HK-2 (cell line): ENCODE results near the gene ANKRD9.
"Not testable (repeated sequence)": the region's sequence is repeated elsewhere in the genome, so short reads cannot be mapped to it uniquely, and the experiment has no call there.

Source experiments
- DNase-seq: peaks from one replicate; pipeline ENCODE4 v3.0.0-alpha.2; 2018; ENCODE audit not compliant: unreplicated experiment

ANKRD9 gene

DNA sequence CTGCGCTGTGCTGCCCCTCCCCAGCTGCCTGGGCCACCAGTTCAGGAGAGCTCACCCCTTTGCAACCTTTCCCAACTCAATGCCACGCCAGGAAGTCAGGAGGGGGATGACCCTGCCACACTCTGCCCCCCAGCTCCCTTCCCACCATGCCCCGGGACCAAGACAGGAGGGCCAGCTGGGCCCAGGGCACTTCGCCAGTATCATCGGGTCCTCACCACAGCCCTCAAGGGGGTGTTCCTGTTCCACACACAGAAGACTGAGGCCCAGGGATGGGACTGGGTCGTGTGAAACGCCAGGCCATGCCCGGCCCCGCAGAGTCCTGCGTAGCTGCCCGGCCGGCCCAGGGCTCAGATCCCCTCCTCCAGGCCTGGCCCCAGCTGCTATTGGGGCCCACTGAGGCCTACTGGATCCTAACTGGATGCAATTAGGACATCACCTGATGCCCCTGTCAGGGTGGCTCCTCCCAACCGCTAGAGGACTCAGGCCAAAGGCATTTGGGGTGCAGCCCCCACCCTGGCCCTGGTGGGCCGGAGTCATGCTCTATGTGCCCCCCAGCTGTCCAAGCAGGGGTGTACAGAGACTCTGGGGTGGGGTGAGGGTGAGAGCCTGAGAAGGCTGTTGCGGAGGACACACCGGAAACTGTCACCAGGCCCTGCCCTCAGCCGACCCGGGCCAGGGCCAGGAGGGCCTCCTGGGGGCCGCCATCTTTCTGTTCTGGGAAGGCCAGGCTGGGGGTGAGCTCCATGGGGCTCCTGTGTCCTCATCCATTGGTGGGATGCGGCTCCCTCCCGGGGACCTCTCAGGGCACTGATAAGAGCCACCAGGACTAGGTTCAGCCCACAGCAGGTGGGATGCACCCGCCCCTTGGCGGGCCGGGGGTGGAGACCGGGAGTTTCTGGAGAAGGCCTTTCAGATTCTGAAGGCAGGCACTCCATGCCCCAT, 29.3 kb upstream of the ANKRD9 start:
- DNase-seq, result no peak

DNA sequence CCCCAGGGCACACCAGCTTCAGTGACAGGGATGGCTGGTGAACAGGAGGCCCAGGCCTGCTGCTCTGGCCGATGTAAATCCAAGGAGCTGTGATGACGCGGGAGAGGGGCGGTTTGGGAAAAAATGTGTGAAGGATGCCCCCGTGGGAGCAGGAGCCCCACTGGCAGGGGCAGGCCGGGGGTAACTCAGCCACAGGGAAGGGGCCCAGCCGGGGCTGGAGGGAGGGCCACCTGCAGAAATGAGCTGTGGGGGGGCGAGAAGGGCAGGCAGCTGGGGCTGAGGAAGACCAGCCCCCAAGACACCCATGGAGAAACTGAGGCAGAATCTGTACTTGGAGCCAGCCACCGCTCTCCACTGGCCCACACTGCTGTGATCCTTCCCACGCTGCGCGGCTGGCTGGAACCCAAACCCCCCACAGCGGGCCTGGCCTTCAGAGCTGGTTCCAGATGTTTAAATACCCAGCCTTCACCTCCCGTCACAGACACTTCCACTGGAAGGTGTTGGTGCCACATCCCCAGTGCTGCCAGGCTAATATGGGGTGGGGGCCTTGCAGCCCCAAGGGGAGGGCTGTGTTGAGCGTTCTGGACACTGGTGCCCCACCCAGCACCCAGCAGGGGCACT, 28.5 kb upstream of the ANKRD9 start:
- DNase-seq, result no peak

DNA sequence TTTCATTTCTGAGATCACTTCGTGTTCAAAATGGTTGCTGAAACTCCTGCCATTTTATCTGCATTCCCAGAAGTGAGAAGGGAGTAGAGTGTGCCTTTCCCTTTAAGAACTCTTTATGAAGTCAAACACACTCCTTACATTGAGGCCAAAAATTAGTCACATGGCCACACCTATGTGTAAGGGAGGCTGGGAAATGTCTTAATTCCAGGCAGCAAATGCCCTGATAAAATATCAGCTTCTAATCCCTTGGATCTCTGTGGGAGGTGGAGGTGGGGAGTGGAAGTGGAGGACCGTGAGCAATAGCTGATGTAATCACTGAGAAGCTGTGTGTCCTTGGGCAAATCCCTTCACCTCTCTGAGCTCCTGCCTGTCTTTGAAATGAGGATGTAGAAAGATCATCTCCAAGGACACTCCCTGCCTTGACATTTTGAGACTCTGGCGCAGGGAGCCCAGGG, 22.7 kb upstream of the ANKRD9 start:
- no peak for DNase-seq

DNA sequence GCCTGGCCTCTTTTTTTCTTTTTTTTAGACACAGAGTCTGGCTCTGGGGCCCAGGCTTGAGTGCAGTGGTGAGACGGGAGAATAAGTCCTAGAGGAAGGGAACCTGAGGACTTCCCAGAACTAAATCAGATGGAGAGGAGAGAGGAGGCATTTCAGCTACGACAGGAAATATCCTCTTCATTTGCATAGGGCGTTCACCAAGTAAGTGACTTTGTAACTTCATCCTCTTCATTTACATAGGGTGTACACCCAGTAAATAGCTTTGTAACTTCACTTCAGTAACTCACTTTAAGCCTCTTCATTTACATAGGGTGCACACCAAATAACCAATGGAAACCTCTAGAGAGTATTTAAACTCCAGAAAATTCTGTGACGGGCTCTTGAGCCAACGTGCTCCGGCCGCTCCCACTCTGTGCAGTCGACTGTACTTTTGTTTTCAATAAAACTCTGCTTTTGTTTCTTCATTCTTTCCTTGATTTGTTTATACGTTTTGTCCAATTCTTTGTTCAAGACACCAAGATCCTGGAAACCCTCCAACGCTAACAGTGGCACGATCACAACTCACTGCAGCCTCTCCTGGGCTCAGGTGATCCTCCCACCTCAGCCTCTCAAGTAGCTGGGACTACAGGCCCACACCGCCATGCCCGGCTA, 21.4 kb upstream of the ANKRD9 start:
- DNase-seq, result no peak

DNA sequence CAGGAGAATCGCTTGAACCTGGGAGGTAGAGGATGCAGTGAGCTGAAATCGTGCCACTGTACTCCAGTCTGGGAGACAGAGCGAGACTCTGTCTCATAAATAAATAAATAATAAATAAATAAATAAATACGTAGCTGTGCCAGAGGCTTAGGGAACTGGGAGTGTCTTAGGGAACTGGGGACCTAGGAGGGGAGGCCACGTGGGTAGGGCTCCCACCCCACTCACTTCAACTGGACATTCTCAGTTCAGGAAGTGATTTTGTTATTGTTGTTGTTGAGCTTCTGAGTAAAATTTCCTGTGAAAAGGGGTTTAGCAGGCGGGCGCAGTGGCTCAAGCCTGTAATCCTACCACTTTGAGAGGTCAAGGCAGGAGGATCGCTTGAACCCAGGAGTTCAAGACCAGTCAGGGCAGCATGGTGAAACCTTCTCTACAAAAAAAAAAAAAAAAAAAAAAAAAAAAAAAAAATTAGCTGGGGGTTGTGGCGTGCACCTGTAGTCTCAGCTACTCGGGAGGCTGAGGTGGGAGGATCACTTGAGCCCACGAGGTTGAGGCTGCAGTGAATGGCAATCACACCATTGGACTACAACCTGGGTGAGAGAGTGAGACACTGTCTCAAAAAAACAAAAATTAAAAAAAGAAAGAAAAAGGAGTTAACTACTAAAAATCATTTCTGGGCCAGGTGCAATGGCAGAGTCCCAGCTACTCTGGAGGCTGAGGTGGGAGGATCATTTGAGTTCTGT, 19.0 kb upstream of the ANKRD9 start:
- no peak for DNase-seq

DNA sequence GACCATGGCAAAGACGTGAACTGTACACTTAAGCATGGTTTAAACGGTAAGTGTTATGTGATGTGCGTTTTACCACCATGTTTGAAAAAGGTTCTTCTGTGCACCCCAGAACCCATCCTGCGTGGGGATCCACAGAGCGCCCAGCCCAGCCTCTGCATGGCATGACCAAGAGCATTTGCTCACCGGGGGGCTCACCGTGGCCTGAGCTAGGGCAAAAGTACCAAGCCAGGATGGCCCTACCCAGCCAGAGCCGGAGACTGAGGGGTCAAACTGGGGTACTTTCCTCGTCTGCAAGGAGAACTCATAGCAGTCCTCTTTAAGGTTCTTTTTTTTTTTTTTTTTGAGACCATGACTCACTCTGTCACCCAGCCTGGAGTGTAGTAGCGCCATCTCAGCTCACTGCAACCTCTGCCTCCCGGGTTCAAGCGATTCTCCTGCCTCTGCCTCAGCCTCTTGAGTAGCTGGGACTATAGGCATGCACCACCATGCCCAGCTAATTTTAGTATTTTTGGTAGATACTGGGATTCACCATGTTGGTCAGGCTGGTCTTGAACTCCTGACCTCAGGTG, 16.4 kb upstream of the ANKRD9 start:
- DNase-seq, result no peak

DNA sequence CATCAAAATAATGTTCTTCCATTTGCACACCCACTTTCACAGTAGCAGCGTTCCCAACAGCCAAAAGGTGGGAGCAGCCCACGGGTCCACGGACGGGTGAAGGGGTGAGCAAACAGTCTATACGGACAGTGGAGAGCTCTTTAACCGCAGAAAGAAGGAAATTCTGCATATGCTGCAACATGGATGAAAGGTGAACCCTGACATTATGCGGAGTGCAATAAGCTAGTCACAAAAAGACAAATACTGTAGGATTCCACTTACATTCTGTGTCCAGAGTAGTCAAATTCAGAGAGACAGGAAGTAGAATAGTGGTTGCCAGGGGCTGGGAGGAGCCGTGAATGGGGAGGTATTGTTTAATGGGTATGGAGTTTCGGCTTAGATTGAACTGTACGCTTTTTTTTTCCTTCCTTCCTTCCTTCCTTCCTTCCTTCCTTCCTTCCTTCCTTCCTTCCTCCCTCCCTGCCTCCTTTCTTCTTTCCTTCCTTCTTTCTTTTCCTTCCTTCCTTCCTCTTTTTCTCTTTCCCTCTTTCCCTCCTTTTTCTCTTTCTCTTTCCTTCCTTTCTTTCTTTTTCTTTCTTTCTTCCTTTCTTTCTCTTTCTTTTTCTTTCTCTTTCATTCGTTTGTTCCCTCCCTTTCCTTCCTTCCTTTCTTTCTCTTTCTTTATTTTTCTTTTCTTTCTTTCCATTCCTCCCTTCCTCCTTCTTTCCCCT, 15.8 kb upstream of the ANKRD9 start:
- peak; percentile 47 for DNase-seq

DNA sequence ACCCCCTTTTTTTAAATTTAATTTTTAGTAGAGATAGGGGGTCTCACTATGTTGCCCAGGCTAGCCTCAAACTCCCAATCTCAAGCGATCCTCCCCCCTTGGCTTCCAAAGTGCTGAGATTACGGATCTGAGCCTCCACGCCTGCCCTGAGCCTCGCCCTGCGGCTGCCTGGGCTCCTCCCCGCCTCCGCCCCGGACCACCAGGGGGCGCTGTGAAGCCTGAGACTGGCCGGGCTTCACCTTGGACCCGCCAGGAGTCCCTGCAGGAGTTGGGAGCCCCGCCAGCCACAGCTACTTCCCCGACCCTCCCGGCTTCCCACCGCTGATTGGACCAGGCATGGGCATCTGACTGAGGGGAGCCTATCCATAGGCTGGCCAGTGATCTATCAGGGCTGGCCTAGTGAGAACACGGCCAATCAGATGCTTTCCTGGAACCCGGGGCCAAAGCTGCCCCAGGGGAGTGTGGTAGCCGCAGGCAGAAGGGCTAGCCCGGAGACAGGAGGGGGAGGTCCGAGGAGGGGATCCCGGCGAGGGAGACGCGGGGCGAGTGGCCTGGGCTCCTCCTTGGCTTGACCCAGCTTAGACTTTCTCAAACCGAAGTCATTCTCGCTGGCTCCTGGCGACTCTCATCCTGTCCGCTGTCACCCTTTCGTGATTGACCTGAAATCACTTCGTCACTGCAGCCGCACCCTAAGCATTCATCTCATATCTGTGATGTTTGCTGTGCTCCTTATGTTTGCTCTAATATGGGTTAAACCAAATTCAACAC, 15.1 kb upstream of the ANKRD9 start:
- peak; percentile 100 for DNase-seq

DNA sequence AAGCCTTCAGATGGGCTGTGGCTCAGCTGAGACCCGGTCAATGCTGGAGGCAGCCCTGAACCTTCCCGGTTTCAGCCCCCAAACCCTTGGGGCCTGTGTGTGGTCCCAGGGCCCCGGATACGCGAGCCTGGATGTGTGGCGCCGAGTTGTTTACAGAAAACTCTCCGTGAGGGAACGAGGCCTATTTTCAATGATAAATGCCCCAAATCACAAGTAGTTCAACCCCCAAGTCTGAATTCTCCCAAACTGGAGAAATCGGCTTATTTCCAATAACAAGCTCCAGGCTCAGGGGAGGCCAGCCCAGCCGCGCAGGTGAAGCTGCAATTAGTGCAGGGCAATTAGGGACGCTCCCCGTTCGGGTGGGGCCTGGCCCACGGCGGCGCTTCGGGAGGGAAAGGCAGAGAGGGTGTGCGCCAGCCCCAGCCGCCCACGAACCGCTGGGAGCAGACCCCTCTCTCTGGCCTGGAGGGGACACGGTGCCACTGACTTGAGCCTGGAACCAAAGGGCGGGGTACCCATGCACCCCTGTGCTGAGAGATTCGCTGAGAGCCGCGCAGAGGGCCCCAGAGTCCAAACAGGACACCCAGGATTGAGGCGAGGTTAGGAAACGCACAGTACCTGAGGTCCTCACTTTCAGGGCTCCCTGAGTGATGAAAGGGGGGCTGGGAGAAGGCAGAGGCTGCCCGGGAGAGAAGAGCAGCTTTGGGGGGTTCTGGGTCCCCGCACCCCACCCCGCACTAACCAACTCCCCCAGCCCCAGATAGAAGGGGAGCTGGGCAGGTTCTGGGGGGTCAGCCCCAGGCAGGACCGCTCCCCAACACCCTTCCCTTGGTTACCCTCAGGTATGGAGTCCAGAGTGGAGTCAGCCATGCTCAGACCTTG, 14.2 kb upstream of the ANKRD9 start:
- DNase-seq, result no peak

DNA sequence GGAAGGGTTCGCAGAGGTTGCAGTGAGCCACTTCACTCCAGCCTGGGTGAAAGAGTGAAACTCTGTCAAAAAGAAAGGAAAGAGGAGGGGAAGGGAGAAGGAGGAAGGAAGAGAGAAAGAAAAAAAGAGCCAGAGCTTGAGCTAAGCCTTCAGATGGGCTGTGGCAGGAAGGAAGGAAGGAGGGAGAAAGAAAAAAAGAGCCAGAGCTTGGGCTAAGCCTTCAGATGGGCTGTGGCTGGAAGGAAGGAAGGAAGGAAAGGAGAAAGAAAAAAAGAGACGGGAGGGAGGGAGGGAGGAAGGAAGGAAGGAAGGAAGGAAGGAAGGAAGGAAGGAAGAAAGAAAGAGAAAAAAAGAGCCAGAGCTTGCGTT, 13.6 kb upstream of the ANKRD9 start:
- DNase-seq, result no peak

DNA sequence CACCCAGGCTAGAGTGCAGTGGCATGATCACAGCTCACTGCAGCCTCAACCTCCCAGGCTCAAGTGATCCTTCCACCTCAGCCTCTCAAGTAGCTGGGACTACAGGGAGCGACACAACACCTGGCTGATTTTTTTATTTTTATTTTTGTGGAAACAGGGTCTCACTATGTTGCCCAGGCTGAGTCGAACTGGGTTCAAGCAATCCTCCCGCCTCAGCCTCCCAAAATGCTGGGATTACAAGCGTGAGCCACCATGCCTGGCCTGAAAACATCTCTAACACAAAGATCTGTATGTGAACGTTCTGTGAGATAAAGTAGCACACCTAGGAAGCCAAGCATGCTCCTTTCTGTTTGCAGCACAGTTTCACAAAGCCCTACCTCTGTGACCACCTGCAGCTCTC, 10.1 kb upstream of the ANKRD9 start:
- DNase-seq, result not testable (repeated sequence)

DNA sequence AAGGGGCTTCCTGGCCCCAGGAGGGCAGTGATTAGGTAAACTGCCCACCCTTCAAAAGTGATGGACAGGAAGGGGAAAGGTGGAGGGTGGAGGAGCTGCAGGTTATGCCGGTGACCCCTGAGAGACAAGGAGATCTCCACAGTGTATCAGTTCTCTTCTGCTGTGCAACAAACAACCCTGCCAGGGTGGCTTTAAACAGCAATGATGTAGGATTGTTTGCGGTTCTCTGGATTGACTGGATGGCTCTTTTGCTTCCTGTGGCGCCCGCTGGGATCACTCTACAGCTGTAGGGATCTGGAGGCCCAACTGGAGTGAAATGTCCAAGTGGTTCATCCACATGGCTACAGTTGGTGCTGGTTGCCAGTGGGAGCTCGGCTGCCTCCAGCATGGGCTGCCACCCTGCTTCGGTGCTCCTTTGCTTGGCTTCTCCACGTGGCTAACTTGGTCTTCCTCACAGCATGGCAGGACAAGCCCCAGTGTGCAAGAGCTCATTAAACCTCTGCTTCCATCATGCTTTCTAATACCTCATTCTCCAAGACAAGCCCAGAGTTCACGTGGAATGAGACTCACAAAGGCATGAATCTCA, 8.6 kb upstream of the ANKRD9 start:
- DNase-seq, result no peak

DNA sequence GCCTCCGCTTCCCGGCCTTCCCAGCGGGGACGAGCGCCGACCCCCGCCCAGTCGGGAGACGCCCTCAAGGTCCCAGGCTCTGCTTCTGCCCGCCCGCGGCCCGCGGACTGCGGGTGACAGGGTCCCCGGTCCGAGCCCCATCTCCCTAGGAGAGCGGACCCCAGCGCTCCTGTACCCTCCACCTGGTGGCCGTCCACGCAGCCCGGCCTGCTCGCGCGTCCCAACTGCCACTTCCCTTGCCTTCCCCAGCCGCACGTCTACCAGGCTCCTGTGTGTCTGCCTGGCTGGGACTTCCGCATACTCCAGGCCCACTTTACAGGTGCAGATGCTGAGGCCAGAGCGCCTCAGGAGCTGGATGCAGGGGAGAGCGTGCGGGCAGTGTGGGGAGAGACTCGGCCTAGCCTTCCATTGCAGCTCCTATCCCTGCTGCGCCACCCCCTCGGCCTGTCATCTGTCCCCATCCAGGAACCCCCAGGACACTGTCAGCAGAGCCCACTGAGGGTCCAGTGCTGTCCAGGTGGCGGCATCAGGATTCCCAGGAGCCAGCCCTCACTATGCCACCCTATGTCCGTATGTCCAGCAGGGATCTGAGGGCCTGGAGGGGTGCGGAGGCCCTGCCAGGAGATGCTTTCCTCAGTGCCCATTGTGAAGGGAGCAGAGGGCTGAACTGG, 8.0 kb upstream of the ANKRD9 start:
- DNase-seq, result no peak

DNA sequence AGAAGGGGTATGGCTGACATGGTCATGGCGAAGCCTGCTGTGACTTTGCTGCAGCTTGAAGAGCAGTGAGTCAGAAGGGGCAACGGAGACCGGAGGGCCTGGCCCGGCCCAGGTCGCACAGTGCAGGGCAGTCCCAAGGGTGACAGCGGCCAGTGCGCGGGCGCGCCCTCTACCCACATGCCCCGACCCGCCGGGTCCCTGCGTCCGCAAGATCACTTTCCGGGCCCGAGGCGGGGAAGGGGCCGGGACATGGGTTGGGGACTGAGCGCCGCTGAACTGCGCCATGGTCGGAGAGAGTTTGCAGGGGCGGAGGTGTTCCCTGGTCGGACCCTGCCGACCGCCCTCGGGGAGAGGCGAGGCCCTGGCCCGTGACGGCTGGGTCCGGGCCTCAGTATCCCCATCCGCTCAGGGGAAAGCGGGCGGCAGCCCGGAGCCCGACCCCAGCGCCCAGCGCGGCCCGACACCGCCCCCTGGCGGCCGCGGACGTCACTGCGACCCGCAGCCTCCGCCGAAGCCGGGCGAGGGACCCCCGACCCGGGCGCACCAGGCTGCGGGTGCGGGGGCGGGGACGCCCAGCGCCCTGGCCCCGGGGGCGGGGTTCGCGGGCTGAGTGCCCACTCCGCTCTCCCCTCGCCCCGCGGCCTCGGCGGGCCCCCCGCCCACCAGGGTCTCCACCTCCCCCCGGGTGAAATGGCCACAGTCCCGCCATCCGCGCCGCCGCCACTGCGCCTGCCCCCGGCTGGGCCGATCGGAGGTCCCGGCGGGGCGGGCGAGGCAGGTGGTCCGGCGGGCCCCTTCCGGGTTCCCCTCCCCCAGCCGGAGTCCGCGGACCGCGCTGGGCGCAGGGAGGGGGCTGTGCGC, 7.2 kb upstream of the ANKRD9 start:
- peak; percentile 67 for DNase-seq

DNA sequence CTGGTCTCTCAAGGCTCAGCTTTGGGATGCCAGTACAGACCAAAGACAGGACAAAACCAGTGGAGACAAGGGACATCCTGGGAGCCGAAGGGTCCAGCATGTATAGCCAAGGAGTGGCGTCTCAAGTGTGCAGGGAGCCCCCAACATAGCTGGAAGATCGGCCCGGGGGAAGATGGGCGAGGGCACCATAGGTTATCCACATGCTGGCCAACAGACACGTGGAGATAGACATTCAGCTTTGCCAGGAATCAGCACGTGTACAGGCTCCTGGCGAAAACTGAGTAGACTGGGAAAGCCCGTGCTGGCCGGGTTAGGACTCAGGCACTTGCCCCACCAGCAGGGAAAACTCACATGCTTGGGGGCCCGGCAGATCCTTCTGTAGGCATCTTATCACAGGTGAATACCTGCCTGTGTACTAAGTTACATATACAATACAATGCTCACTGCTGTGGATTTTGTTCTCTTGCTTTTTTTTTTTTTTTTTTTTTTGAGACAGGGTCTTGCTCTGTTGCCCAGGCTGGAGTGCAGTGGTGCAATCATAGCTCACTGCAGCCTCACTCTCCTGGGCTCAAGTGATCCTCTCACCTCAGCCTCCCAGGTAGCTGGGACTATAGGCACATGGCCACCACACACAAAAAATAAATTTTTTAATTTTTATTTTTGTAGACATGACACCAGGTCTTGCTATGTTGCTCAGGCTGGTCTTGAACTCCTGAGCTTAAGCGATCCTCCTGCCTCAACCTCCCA, 5.6 kb upstream of the ANKRD9 start:
- DNase-seq, result no peak

DNA sequence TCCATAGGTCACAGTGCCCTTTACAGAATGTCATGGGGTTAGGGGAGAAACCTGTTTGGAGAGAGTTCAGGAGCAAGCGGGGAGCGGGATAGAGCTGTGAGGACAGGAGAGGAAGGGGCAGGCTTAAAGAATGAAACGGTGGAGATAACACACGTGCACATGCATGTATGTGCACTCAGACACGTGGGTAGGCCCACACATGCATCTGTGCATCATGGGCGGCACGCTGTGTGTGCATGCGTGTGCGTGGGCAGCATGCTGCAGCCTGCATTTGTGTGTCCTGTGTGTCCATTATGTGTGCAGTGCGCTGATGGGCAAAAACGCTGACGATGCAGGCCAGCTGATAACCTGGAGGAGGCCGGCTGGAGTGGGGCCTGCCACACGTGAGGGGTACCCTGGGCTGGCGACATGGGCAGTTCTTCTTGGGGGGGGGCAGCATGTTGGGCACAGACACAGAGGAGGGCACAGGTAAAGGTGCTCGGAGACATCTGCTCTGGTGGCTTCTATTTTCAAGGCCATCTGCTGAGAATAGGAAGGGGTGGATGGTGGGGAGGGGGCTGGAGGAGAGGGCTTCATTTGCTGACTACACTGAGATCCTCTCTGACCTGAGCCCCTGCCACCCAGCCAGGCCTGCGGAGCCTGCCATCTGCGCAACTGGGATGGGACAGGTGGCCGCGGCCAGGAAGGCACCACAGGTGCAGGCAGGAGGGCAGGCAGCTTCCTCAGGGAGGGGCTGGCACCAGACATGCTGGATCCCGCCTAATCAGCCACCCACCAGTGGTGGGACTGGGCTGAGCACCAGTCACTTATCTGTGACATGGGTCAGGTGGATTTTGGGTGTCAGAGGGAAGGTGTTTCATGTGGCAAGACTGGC, 4.6 kb upstream of the ANKRD9 start:
- DNase-seq, result no peak
